Activated naive CD8-positive, alpha-beta T cell (primary cell): ENCODE results near the gene HS3ST3A1.
"Not testable (repeated sequence)": the region's sequence is repeated elsewhere in the genome, so short reads cannot be mapped to it uniquely, and the experiment has no call there.

Experiments
- H3K27ac Mint-ChIP-seq: one replicate; pipeline ENCODE4 v1.8.0; 2021; ENCODE audit warnings: mixed read lengths
- H3K27me3 Mint-ChIP-seq: one replicate; pipeline ENCODE4 v1.8.0; 2021; ENCODE audit warnings: mixed read lengths
- H3K36me3 Mint-ChIP-seq: one replicate; pipeline ENCODE4 v1.8.0; 2021; ENCODE audit warnings: mixed read lengths
- H3K4me1 Mint-ChIP-seq: one replicate; pipeline ENCODE4 v1.8.0; 2021; ENCODE audit warnings: low read depth, mixed read lengths
- H3K4me3 Mint-ChIP-seq: one replicate; pipeline ENCODE4 v1.8.0; 2021; ENCODE audit warnings: mild to moderate bottlenecking, mixed read lengths
- H3K9me3 Mint-ChIP-seq: one replicate; pipeline ENCODE4 v1.8.0; 2021; ENCODE audit warnings: low read depth, mixed read lengths

Gene HS3ST3A1

GRCh38 chr17:13569398-13570123 lies 32.2 kb downstream of the HS3ST3A1 start:
- H3K27ac Mint-ChIP-seq: no peak overlapping the region
- peaks cover 5% of the 10 kb centered on the region for H3K4me1 Mint-ChIP-seq
- H3K36me3 Mint-ChIP-seq: no peaks in the 10 kb centered on the region
- no peak overlapping the region for H3K4me3 Mint-ChIP-seq
- H3K9me3 Mint-ChIP-seq: no peaks in the 10 kb centered on the region
- peaks cover 14% of the 10 kb centered on the region for H3K27me3 Mint-ChIP-seq

- H3K4me3 Mint-ChIP-seq: no peak overlapping the region
- H3K27ac Mint-ChIP-seq: no peak overlapping the region
- peaks cover 5% of the 10 kb centered on the region for H3K4me1 Mint-ChIP-seq
- H3K27me3 Mint-ChIP-seq: peaks cover 12% of the 10 kb centered on the region
- no peaks in the 10 kb centered on the region for H3K36me3 Mint-ChIP-seq
- H3K9me3 Mint-ChIP-seq: no peaks in the 10 kb centered on the region
These were observed 32.9 kb downstream of the HS3ST3A1 start for GRCh38 chr17:13568582-13569397.

GRCh38 chr17:13563866-13564265 lies 37.9 kb downstream of the HS3ST3A1 start:
- Mint-ChIP-seq H3K9me3 (no peaks in the 10 kb centered on the region), H3K4me1 (peaks cover 5% of the 10 kb centered on the region), H3K4me3 (no peak overlapping the region), H3K36me3 (no peaks in the 10 kb centered on the region), H3K27ac (no peak overlapping the region), H3K27me3 (no peaks in the 10 kb centered on the region)

GRCh38 chr17:13562271-13562800 lies 39.4 kb downstream of the HS3ST3A1 start:
- H3K4me3 Mint-ChIP-seq: no peak overlapping the region
- H3K27me3 Mint-ChIP-seq: no peaks in the 10 kb centered on the region
- H3K27ac Mint-ChIP-seq: no peak overlapping the region
- peaks cover 5% of the 10 kb centered on the region for H3K4me1 Mint-ChIP-seq
- no peaks in the 10 kb centered on the region for H3K36me3 Mint-ChIP-seq
- no peaks in the 10 kb centered on the region for H3K9me3 Mint-ChIP-seq

GRCh38 chr17:13561606-13562270 lies 40.0 kb downstream of the HS3ST3A1 start:
- no peaks in the 10 kb centered on the region for H3K36me3 Mint-ChIP-seq
- no peak overlapping the region for H3K27ac Mint-ChIP-seq
- no peaks in the 10 kb centered on the region for H3K9me3 Mint-ChIP-seq
- peaks cover 4% of the 10 kb centered on the region for H3K4me1 Mint-ChIP-seq
- no peaks in the 10 kb centered on the region for H3K27me3 Mint-ChIP-seq
- no peak overlapping the region for H3K4me3 Mint-ChIP-seq

GRCh38 chr17:13560935-13561334 lies 40.8 kb downstream of the HS3ST3A1 start:
- no peak overlapping the region for H3K27ac Mint-ChIP-seq
- H3K4me1 Mint-ChIP-seq: no peaks in the 10 kb centered on the region

GRCh38 chr17:13558588-13558987 lies 43.1 kb downstream of the HS3ST3A1 start:
- Mint-ChIP-seq H3K4me1 (no peaks in the 10 kb centered on the region), H3K27ac (no peak overlapping the region), H3K27me3 (no peaks in the 10 kb centered on the region), H3K4me3 (no peak overlapping the region), H3K36me3 (no peaks in the 10 kb centered on the region), H3K9me3 (no peaks in the 10 kb centered on the region)

More at GRCh38 chr17:13560935-13561334, 40.8 kb downstream of the HS3ST3A1 start:
- Mint-ChIP-seq H3K36me3 (no peaks in the 10 kb centered on the region), H3K4me3 (no peak overlapping the region), H3K9me3 (no peaks in the 10 kb centered on the region), H3K27me3 (no peaks in the 10 kb centered on the region)

GRCh38 chr17:13557077-13557476 lies 44.7 kb downstream of the HS3ST3A1 start:
- Mint-ChIP-seq H3K36me3 (no peaks in the 10 kb centered on the region), H3K27ac (no peak overlapping the region), H3K27me3 (peaks cover 2% of the 10 kb centered on the region), H3K9me3 (no peaks in the 10 kb centered on the region), H3K4me3 (no peak overlapping the region), H3K4me1 (no peaks in the 10 kb centered on the region)

GRCh38 chr17:13554231-13554630 lies 47.5 kb downstream of the HS3ST3A1 start:
- no peak overlapping the region for H3K27ac Mint-ChIP-seq
- no peaks in the 10 kb centered on the region for H3K36me3 Mint-ChIP-seq
- no peaks in the 10 kb centered on the region for H3K9me3 Mint-ChIP-seq
- no peak overlapping the region for H3K4me3 Mint-ChIP-seq
- peaks cover 12% of the 10 kb centered on the region for H3K27me3 Mint-ChIP-seq
- H3K4me1 Mint-ChIP-seq: no peaks in the 10 kb centered on the region

GRCh38 chr17:13550291-13550690 lies 51.4 kb downstream of the HS3ST3A1 start:
- H3K4me3 Mint-ChIP-seq: no peak overlapping the region
- H3K36me3 Mint-ChIP-seq: no peaks in the 10 kb centered on the region
- no peaks in the 10 kb centered on the region for H3K4me1 Mint-ChIP-seq
- no peaks in the 10 kb centered on the region for H3K9me3 Mint-ChIP-seq
- no peak overlapping the region for H3K27ac Mint-ChIP-seq
- H3K27me3 Mint-ChIP-seq: peaks cover 19% of the 10 kb centered on the region

- peaks cover 19% of the 10 kb centered on the region for H3K27me3 Mint-ChIP-seq
- H3K4me3 Mint-ChIP-seq, H3K27ac Mint-ChIP-seq, H3K36me3 Mint-ChIP-seq, H3K4me1 Mint-ChIP-seq, H3K9me3 Mint-ChIP-seq: not testable (repeated sequence)
These were observed 53.2 kb downstream of the HS3ST3A1 start for GRCh38 chr17:13548576-13548975.

- H3K36me3 Mint-ChIP-seq: no peaks in the 10 kb centered on the region
These were observed 54.9 kb downstream of the HS3ST3A1 start for GRCh38 chr17:13546851-13547250.

GRCh38 chr17:13545941-13546340 lies 55.8 kb downstream of the HS3ST3A1 start:
- Mint-ChIP-seq H3K27ac (no peak overlapping the region), H3K27me3 (peaks cover 21% of the 10 kb centered on the region), H3K4me1 (no peaks in the 10 kb centered on the region), H3K9me3 (no peaks in the 10 kb centered on the region), H3K4me3 (no peak overlapping the region), H3K36me3 (no peaks in the 10 kb centered on the region)

More at GRCh38 chr17:13546851-13547250, 54.9 kb downstream of the HS3ST3A1 start:
- Mint-ChIP-seq H3K4me1 (no peaks in the 10 kb centered on the region), H3K27ac (no peak overlapping the region), H3K27me3 (peaks cover 20% of the 10 kb centered on the region), H3K9me3 (no peaks in the 10 kb centered on the region), H3K4me3 (no peak overlapping the region)

GRCh38 chr17:13544765-13545164 lies 57.0 kb downstream of the HS3ST3A1 start:
- Mint-ChIP-seq H3K4me3 (no peak overlapping the region), H3K9me3 (no peaks in the 10 kb centered on the region), H3K27me3 (peaks cover 22% of the 10 kb centered on the region), H3K4me1 (no peaks in the 10 kb centered on the region), H3K27ac (no peak overlapping the region), H3K36me3 (no peaks in the 10 kb centered on the region)

GRCh38 chr17:13544292-13544691 lies 57.4 kb downstream of the HS3ST3A1 start:
- H3K27ac Mint-ChIP-seq: no peak overlapping the region
- H3K4me1 Mint-ChIP-seq: no peaks in the 10 kb centered on the region
- no peaks in the 10 kb centered on the region for H3K9me3 Mint-ChIP-seq
- H3K36me3 Mint-ChIP-seq: no peaks in the 10 kb centered on the region
- no peak overlapping the region for H3K4me3 Mint-ChIP-seq
- peaks cover 19% of the 10 kb centered on the region for H3K27me3 Mint-ChIP-seq
